ENCODE data around the gene NOC2L. TPM values are rescaled to one million over a fixed set of nuclear protein-coding genes. Genes with fewer than 3 reads are reported as not detected.
A peak's percentile ranks its signal among the peaks of the same experiment; 100 is the strongest.

Gene NOC2L
- total and polyA plus RNA-seq, 9 of the 15 experiments (the other 6 are each of a cell fraction or from before 2014, with no cell fraction given): 4.0 to 410 (median 200) TPM

DNA sequence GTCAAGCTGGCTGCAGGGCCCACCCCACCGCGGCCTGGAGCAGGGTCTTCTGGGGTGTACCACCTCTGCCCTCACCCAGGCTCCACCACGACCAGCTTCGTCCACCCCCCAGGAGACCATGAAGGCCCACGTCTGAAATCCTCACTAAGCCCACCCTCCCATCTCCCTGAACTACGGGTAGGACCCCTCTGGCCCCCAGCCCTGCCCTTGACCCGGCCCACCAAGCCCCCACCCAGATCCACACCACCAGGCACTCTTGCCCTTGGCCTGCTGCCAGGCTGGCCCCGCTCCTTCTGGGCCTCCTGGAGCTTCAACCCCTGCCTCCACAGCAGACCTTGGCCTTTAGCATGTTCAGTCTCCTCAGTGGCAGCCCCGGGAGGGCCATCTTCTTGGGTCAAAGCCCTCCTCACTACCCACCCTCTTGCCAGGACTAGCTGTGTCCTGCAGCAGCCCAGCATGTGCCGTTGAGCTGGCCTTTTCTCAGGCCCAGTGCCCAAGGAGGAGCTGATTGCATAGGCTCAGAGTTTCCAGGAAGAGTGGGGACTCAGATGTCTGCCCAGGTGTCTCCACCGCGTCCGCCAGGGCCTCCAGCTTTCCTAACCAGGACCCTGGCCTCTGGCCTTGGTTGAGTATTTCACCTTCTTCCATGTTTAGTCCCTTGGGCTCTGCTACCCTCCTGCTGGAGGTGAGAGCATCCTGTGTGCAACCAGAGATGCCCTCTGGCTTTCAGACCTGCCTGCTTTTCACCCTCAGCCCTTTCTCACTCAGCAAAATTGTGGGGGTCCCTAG, 53.1 kb downstream of the NOC2L start:
- Histone ChIP-seq H4K20me1 (replicated peaks; ENCODE audit: control insufficient read depth, insufficient read depth, low read length) (no peaks in the 10 kb centered on the region; the same call in 1 of the 2 replicates), H3K9me1 (ENCODE audit: control insufficient read depth, insufficient read depth, low read length) (no peaks in the 10 kb centered on the region), H3K4me2 (ENCODE audit: insufficient read depth, low read length) (no peak overlapping the region), H3K9me3 (replicated peaks; ENCODE audit: control insufficient read depth, insufficient read depth, low read depth, low read length) (no peaks in the 10 kb centered on the region), H3K27me3 (ENCODE audit: control insufficient read depth in 2 of 2, insufficient read depth in 2 of 2, low read length in 2 of 2) (peaks cover 0 to 4% of the 10 kb centered on the region in 2 experiments; a peak in 1 of 5 replicates), H3K27ac (ENCODE audit: extremely low read depth, low read depth, low read length) (no peak overlapping the region), H3K36me3 (ENCODE audit: control insufficient read depth, insufficient read depth, low read length) (no peaks in the 10 kb centered on the region), H3K4me3 (no peak overlapping the region), H3K79me2 (ENCODE audit: control insufficient read depth, insufficient read depth, low read length) (no peaks in the 10 kb centered on the region), H3K9ac (ENCODE audit: insufficient read depth in 1 of 2, low read depth in 2 of 2, low read length in 2 of 2) (peak overlapping the region in 1 of 2 experiments; percentile 54; a peak in 2 of 4 replicates), H2AFZ (ENCODE audit: low read depth, low read length) (no peak overlapping the region), H3K4me1 (replicated peaks in 1 of 2; ENCODE audit: control insufficient read depth in 2 of 2, insufficient read depth in 2 of 2, low read length in 2 of 2) (peaks cover 13 to 69% of the 10 kb centered on the region in 2 experiments)
- ChIA-PET POLR2A (interaction anchor here (0.6 to 1.5 kb wide), 5 partner anchors 14 to 127 kb away, joined by 3 to 6 read pairs (median 5); no protein-coding TSS in a partner anchor), CTCF (ENCODE audit: low intra/inter-chr PET ratio) (interaction anchor here (0.7 kb wide), 1 partner anchor 32 kb away, joined by 3 read pairs; no protein-coding TSS in a partner anchor)
- DNase-seq (ENCODE audit: extremely low read depth in 1 of 4, low spot score in 3 of 4): peak in 1 of 4 experiments; percentile 10
- intact Hi-C loops (cut with micrococcal nuclease): loop anchor here (2.0 kb wide), 1 partner anchor 71 kb away; no protein-coding TSS in a partner anchor
- TF ChIP-seq ZNF79 (CRISPR knock-in tag; IDR thresholded peaks at IDR 0.05; ENCODE audit: low read depth): no peak
- no peak for TF ChIP-seq ZNF217 (CRISPR knock-in tag; IDR thresholded peaks at IDR 0.05)
- TF ChIP-seq, protein P1, sequence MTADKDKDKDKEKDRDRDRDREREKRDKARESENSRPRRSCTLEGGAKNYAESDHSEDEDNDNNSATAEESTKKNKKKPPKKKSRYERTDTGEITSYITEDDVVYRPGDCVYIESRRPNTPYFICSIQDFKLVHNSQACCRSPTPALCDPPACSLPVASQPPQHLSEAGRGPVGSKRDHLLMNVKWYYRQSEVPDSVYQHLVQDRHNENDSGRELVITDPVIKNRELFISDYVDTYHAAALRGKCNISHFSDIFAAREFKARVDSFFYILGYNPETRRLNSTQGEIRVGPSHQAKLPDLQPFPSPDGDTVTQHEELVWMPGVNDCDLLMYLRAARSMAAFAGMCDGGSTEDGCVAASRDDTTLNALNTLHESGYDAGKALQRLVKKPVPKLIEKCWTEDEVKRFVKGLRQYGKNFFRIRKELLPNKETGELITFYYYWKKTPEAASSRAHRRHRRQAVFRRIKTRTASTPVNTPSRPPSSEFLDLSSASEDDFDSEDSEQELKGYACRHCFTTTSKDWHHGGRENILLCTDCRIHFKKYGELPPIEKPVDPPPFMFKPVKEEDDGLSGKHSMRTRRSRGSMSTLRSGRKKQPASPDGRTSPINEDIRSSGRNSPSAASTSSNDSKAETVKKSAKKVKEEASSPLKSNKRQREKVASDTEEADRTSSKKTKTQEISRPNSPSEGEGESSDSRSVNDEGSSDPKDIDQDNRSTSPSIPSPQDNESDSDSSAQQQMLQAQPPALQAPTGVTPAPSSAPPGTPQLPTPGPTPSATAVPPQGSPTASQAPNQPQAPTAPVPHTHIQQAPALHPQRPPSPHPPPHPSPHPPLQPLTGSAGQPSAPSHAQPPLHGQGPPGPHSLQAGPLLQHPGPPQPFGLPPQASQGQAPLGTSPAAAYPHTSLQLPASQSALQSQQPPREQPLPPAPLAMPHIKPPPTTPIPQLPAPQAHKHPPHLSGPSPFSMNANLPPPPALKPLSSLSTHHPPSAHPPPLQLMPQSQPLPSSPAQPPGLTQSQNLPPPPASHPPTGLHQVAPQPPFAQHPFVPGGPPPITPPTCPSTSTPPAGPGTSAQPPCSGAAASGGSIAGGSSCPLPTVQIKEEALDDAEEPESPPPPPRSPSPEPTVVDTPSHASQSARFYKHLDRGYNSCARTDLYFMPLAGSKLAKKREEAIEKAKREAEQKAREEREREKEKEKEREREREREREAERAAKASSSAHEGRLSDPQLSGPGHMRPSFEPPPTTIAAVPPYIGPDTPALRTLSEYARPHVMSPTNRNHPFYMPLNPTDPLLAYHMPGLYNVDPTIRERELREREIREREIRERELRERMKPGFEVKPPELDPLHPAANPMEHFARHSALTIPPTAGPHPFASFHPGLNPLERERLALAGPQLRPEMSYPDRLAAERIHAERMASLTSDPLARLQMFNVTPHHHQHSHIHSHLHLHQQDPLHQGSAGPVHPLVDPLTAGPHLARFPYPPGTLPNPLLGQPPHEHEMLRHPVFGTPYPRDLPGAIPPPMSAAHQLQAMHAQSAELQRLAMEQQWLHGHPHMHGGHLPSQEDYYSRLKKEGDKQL (CRISPR knock-in tag; IDR thresholded peaks at IDR 0.05; ENCODE audit: borderline replicate concordance): no peak
- TF ChIP-seq AFF1 (IDR thresholded peaks at IDR 0.05; ENCODE audit: low read depth in 1 of 2, partially characterized antibody in 2 of 2): no peak
- TF ChIP-seq ZNF282 (CRISPR knock-in tag; IDR thresholded peaks at IDR 0.05): 0 out of 2 replicates have a peak, but pooled peaks have one; percentile 72
- no peak for TF ChIP-seq TEAD4 (IDR thresholded peaks at IDR 0.05; ENCODE audit: low read length)
- TF ChIP-seq TEAD4 (CRISPR knock-in tag; IDR thresholded peaks at IDR 0.05; ENCODE audit: borderline replicate concordance): peak; percentile 15; the same call in 1 of the 2 replicates
- TF ChIP-seq NFIC (IDR thresholded peaks at IDR 0.05): peak; percentile 86
- TF ChIP-seq KAT7 (CRISPR knock-in tag; IDR thresholded peaks at IDR 0.05; ENCODE audit: borderline replicate concordance): 0 out of 2 replicates have a peak, but pooled peaks have one; percentile 57
- FAIRE-seq: no peak
- in situ Hi-C loops (cut with MboI): no loop called here
- no peak for ATAC-seq
- no TSS peak for BruUV-seq (replicated peaks)
- WGBS (ENCODE audit: insufficient coverage, low coverage, missing lambda C conversion rate): 76% methylated on average over 13 of the region's 13 CpGs
